Naive B cell (primary cell): Measurements from ENCODE around the gene THADA. TPM values are rescaled to one million over a fixed set of nuclear protein-coding genes. Genes with fewer than 3 reads are reported as not detected.

Experiments
- ATAC-seq, 2 donors: fragments of 150-1000 bp; cut with Tn5 transposase; 2 replicates each; pipeline ENCODE4 v1.10.0; 2021; ENCODE audit warnings: low read depth in 2 of 2, mild to moderate bottlenecking in 2 of 2, moderate library complexity in 2 of 2
- DNase-seq: peaks from one replicate; pipeline ENCODE4 v3.0.0; 2022
- H3K27ac Mint-ChIP-seq, 6 donors: one replicate each; pipeline ENCODE4 v1.8.0; 2020 to 2022; ENCODE audit warnings: mild to moderate bottlenecking in 6 of 6, mixed read lengths in 6 of 6, moderate library complexity in 5 of 6, inconsistent platforms in 2 of 6
- H3K27me3 Mint-ChIP-seq, 3 donors: one replicate each; pipeline ENCODE4 v1.8.0; 2021 to 2022; ENCODE audit warnings: mixed read lengths in 3 of 3, mild to moderate bottlenecking in 1 of 3
- H3K36me3 Mint-ChIP-seq, 2 donors: one replicate each; pipeline ENCODE4 v1.8.0; 2020 to 2022; ENCODE audit warnings: mixed read lengths in 2 of 2, inconsistent platforms in 1 of 2, mild to moderate bottlenecking in 1 of 2
- H3K4me1 Mint-ChIP-seq, 3 donors: one replicate each; pipeline ENCODE4 v1.8.0; 2020 to 2022; ENCODE audit warnings: mixed read lengths in 3 of 3, inconsistent platforms in 1 of 3, mild to moderate bottlenecking in 1 of 3, moderate library complexity in 1 of 3
- H3K4me3 Mint-ChIP-seq, 8 donors: one replicate each; pipeline ENCODE4 v1.8.0; 2020 to 2022; ENCODE audit warnings: mild to moderate bottlenecking in 8 of 8, mixed read lengths in 8 of 8, moderate library complexity in 8 of 8, inconsistent platforms in 2 of 8
- H3K9me3 Mint-ChIP-seq, 7 donors: one replicate each; pipeline ENCODE4 v1.8.0; 2020 to 2022; ENCODE audit warnings: mixed read lengths in 7 of 7, mild to moderate bottlenecking in 5 of 7, inconsistent platforms in 2 of 7, moderate library complexity in 1 of 7
- polyA plus RNA-seq, 6 donors: library from polyadenylated mRNA; unstranded; fragments of 300-500 nt; fragmentation: Illumina TruSeq; gene quantifications; one replicate each; pipeline ENCODE4 v1.2.3, GENCODE V29; 2021; ENCODE audit warnings: low read depth in 6 of 6

Gene THADA
- polyA plus RNA-seq, 6 donors from 2014 or later, result 8.3 to 20.2 (median 13.0) TPM

DNA sequence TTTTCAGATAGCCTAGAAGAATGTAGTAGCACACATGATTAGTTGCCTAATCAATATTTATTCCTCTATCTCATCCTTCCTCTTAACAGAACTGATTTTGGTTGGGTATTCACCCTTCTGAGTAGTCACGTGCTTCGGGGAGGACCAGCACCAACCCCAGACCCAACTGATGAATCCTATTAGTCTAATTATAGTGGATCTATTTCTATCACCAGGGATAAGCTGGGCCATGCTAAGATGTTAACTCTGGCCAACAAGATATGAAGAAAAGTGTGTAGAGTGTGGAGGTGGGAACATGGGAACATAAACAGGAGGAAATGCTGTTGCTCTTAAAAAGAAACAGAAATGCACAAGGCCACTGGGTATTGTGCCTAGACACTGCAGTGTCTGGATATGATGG, 119.9 kb downstream of the THADA start:
- DNase-seq (no peak), ATAC-seq (no peak)
- no peaks in the 10 kb centered on the region for H3K27me3 Mint-ChIP-seq
- H3K36me3 Mint-ChIP-seq, result peaks cover 9 to 15% of the 10 kb centered on the region in 2 donors
- H3K4me3 Mint-ChIP-seq, result no peak overlapping the region
- H3K4me1 Mint-ChIP-seq, result peaks cover 0 to 5% (median 3%) of the 10 kb centered on the region in 3 donors
- no peaks in the 10 kb centered on the region for H3K9me3 Mint-ChIP-seq
- no peak overlapping the region for H3K27ac Mint-ChIP-seq

DNA sequence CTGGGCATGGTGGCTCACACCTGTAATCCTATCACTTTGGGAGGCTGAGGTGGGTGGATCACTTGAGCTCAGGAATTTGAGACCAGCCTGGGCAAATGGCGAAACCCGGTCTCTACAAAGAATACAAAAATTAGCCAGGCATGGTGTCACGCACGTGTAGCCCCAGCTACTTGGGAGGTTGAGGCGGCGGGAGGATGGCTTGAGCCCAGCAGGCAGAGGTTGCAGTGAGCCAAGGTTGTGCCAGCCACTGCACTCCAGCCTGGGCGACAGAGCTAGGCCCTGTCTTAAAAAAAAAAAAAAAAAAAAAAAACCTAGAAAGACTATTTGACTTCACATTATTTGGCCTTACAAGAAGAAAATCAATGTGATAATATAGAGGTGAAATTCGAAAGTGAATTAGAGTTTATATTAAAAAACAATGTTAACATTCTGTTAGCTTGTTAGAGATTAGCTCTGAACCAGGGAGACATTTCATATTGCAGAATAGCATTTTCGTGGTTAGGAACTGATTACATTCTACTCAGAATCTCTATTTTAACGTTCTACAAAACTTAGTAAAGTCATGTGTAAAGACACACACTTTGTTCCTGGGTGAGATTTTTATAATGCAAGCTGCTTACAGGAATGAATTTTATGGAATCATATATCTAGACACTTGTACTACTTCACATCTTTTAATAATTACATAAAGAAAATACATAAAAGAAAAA, 120.5 kb downstream of the THADA start:
- peaks cover 9 to 15% of the 10 kb centered on the region in 2 donors for H3K36me3 Mint-ChIP-seq
- DNase-seq, result no peak
- no peak overlapping the region for H3K27ac Mint-ChIP-seq
- H3K4me3 Mint-ChIP-seq, result no peak overlapping the region
- H3K9me3 Mint-ChIP-seq, result no peaks in the 10 kb centered on the region
- peaks cover 0 to 5% (median 3%) of the 10 kb centered on the region in 3 donors for H3K4me1 Mint-ChIP-seq
- H3K27me3 Mint-ChIP-seq, result no peaks in the 10 kb centered on the region
- no peak for ATAC-seq

DNA sequence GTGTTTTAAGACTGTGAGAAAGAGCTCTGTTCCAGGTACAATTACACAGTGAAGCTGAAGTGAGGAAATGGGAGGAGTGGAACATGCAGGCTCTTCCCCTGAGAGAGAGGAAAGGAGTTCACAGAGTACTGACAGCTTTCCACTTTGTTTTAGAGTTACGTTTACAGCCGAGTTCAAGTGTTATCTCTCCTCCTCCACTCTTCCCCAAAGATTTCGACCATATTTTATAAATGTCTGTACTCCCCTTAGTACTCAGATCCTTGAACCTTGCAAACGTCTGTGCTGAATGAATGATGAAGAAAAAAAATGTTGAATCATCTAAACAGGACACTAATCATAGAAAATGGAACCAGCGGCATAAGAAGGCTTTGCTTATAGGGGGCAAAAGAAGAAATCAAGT, 121.6 kb downstream of the THADA start:
- Mint-ChIP-seq H3K36me3 (peaks cover 9 to 15% of the 10 kb centered on the region in 2 donors), H3K4me3 (no peak overlapping the region), H3K27ac (peak overlapping the region in 3 of 6 donors; percentile 13 to 46 (median 45)), H3K9me3 (no peaks in the 10 kb centered on the region), H3K4me1 (peaks cover 0 to 5% (median 3%) of the 10 kb centered on the region in 3 donors), H3K27me3 (no peaks in the 10 kb centered on the region)
- ATAC-seq (no peak), DNase-seq (no peak)

DNA sequence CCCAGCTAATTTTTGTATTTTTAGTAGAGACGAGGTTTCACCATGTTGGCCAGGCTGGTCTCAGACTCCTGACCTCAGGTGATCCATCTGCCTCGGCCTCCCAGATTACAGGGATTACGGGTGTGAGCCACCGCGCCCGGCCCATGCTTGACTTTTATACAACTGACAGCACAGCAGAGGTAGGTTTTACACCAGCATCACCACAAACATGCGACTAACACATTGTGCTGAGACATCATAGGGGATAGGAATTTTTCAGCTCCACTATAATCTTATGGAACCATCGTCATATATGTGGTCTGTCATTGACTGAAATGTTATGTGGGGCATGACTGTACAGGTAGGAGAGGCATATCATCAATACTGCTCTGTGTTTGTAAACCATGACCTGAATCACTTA, 122.1 kb downstream of the THADA start:
- DNase-seq, result no peak
- no peak overlapping the region for H3K4me3 Mint-ChIP-seq
- ATAC-seq, result no peak
- no peaks in the 10 kb centered on the region for H3K9me3 Mint-ChIP-seq
- H3K36me3 Mint-ChIP-seq, result peaks cover 9 to 15% of the 10 kb centered on the region in 2 donors
- no peaks in the 10 kb centered on the region for H3K27me3 Mint-ChIP-seq
- H3K27ac Mint-ChIP-seq, result peak overlapping the region in 2 of 6 donors; percentile 45 to 67
- peaks cover 0 to 5% (median 3%) of the 10 kb centered on the region in 3 donors for H3K4me1 Mint-ChIP-seq

DNA sequence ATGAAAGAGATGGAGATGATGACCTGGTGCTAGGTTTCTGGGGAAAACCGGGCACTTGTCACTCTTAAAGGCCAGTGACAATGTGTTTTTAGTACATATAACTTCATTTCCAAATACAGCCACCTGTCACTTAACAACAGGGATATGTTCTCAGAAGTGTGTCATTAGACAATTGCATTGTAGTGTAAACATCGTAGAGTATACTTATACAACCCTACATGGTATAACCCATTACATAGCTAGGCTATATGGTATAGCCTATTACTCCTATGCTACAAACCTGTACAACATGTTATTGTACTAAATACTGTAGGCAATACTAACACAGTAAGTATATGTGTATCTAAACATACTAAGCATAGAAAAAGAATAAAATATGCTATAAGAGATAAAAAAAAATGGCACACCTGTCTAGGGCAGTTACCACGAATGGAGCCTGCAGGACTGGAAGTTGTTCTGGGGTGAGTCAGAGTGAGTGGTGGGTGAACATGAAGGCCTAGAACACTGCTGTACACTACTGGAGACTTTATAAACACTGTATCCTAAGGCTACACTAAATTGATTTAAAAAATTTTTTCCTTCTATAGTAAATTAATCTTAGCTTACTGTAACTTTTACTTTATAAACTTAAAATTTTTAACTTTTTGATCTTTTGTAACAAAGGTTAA, 123.2 kb downstream of the THADA start:
- Mint-ChIP-seq H3K27me3 (no peaks in the 10 kb centered on the region), H3K27ac (no peak overlapping the region), H3K9me3 (no peaks in the 10 kb centered on the region), H3K4me1 (peaks cover 0 to 5% (median 3%) of the 10 kb centered on the region in 3 donors), H3K36me3 (peaks cover 9 to 15% of the 10 kb centered on the region in 2 donors), H3K4me3 (no peak overlapping the region)
- no peak for ATAC-seq
- DNase-seq, result no peak

DNA sequence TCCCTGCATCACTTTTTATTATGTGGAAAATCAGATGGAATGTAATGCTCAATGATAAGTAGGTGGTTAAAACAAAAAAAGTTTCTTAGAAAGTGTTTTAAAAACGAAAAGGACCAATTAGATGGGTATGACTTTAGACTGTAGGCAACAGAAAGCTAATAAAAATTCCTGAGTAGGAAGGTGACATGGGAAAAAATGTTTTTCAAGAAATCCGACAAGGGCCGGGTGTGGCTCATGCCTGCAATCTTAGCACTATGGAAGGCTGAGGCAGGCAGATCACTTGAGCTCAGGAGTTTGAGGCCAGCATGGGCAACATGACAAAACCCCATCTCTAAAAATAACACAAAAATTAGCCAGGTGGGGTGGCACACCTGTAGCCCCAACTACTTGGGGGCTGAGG, 126.1 kb downstream of the THADA start:
- H3K27me3 Mint-ChIP-seq, result no peaks in the 10 kb centered on the region
- H3K4me3 Mint-ChIP-seq, result no peak overlapping the region
- ATAC-seq, result no peak
- no peaks in the 10 kb centered on the region for H3K9me3 Mint-ChIP-seq
- no peak overlapping the region for H3K27ac Mint-ChIP-seq
- peaks cover 4 to 17% (median 14%) of the 10 kb centered on the region in 3 donors for H3K4me1 Mint-ChIP-seq
- DNase-seq, result no peak
- peaks cover 18 to 22% of the 10 kb centered on the region in 2 donors for H3K36me3 Mint-ChIP-seq

DNA sequence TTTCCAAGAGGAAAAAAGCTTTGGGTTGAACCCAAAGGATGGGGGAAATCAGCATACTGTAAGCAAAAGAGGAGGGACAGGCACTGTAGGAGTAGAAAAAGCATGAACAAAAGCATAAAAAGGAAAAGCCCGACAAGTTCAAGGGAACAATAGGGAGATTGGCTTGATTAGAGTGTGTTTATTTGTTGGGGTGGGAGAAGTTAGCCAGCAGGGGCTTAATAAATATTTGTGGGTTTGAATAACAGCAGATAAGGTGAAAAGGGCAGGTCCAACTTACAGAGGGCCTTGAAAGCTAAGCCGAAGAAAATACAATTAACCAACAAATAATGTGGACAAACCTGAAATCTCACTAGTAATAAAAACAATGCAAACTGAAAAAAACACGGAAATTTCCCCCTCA, 126.7 kb downstream of the THADA start:
- Mint-ChIP-seq H3K27me3 (no peaks in the 10 kb centered on the region), H3K4me1 (peaks cover 4 to 20% (median 13%) of the 10 kb centered on the region in 3 donors), H3K9me3 (no peaks in the 10 kb centered on the region), H3K36me3 (peaks cover 13 to 16% of the 10 kb centered on the region in 2 donors), H3K4me3 (no peak overlapping the region), H3K27ac (no peak overlapping the region)
- ATAC-seq, result no peak
- DNase-seq, result no peak

DNA sequence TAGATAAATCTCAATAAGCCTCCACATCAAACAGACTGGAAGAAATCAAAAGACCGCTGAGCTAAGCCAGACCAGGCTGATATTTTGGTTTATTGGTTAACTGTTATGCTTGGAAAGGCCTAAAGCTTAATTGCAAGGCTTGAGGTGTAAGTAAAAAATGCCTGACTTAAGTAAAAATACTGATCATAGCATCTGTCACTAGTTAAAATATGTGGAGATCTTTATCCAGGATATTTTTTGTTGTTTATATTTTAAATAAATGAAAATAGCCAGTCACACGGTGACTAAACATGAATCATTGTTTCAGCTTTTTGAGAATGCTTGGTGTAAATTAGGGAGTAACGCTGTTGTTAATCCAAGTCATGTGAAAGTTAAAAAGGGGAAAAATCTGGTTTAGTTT, 127.9 kb downstream of the THADA start:
- no peak overlapping the region for H3K27ac Mint-ChIP-seq
- H3K9me3 Mint-ChIP-seq, result no peaks in the 10 kb centered on the region
- ATAC-seq (no peak), DNase-seq (no peak)
- H3K36me3 Mint-ChIP-seq, result peaks cover 10 to 11% of the 10 kb centered on the region in 2 donors
- peaks cover 4 to 17% (median 9%) of the 10 kb centered on the region in 3 donors for H3K4me1 Mint-ChIP-seq
- no peaks in the 10 kb centered on the region for H3K27me3 Mint-ChIP-seq
- no peak overlapping the region for H3K4me3 Mint-ChIP-seq

DNA sequence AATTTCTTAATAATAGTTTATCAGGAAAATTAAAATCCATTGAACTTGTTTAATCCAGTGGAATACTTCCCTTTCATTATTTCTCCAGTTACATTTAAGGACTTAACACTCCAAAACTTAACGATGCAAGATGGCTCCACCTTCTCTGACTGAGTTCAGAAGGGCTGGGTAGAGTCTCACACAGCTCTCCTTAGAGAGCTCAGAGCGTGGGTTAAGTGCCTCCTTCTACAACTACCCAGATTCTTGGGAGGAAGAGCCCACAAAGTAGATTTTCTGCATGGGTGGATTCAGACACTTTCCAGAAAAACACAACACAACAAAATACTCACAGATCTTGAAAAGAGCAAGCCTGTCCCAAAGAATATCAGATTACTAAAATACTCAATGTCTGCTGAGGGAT, 130.6 kb downstream of the THADA start:
- Mint-ChIP-seq H3K36me3 (peaks cover 10 to 18% of the 10 kb centered on the region in 2 donors), H3K4me1 (peaks cover 21 to 28% (median 28%) of the 10 kb centered on the region in 3 donors), H3K9me3 (no peaks in the 10 kb centered on the region), H3K4me3 (no peak overlapping the region), H3K27me3 (no peaks in the 10 kb centered on the region), H3K27ac (no peak overlapping the region)
- DNase-seq (no peak), ATAC-seq (no peak)

DNA sequence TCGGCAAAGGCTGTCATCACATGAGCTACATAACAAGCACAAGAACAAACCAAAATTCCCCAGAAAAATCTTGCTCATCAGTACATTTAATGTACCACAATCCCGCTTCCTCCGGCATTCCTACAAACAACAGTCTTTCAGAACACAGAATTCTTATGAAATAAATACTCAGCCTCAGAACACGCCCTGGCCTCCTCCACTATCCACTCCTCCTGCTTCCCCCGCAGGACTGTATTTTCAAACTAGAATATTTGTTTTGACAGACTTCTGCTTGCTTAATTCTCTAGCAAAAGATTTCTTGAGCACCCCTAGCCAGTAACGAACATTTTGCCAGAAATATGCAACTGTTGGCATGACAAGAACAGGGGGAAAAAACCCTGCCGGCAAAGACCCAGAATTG, 131.2 kb downstream of the THADA start:
- no peak overlapping the region for H3K27ac Mint-ChIP-seq

DNA sequence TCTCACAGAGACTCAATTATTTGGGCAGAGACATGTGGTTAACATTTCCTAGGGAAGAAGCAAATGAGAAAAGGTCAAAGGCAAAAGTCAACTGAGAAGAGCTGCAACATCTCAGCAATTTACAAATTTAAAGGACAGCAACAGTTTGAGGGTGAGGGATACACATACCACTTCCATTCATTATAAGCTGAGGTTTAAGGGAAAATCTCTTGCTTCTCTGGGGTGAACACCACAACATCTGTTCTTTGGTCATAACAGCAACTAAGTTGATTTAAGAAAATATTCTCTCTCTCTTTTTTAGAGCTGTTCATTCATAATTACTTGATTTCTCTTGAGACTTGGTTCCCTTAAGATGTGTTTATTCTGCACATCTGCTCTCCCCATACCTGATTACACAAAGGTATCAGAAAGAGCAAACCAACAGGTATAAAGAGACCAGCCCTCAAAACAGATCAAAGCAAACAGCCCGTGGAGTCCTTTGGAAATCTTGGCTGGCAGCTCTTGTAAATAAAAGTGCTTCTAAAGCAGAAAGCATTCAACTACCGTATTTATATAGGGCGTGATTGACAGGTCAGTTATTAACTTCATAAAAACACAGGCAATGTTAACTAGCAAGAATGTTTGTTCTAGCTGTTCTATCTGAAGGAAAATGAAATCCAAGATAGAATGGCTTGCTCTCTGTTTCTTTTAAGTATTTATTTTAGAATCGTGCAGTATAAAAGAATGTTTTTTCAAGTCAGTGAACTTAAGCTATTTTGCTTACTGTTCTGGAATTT, 132.8 kb downstream of the THADA start:
- H3K4me1 Mint-ChIP-seq, result peaks cover 26 to 33% (median 28%) of the 10 kb centered on the region in 3 donors
- no peaks in the 10 kb centered on the region for H3K9me3 Mint-ChIP-seq
- H3K4me3 Mint-ChIP-seq, result no peak overlapping the region
- no peak for ATAC-seq
- peaks cover 10 to 25% of the 10 kb centered on the region in 2 donors for H3K36me3 Mint-ChIP-seq
- H3K27me3 Mint-ChIP-seq, result no peaks in the 10 kb centered on the region
- peak overlapping the region in 4 of 6 donors; percentile 5 to 66 (median 29) for H3K27ac Mint-ChIP-seq
- DNase-seq, result no peak

More for the DNA sequence above, 131.2 kb downstream of the THADA start:
- peak overlapping the region in 1 of 8 donors; percentile 4 for H3K4me3 Mint-ChIP-seq
- ATAC-seq (no peak), DNase-seq (no peak)
- H3K4me1 Mint-ChIP-seq, result peaks cover 21 to 28% (median 28%) of the 10 kb centered on the region in 3 donors
- no peaks in the 10 kb centered on the region for H3K9me3 Mint-ChIP-seq
- peaks cover 10 to 18% of the 10 kb centered on the region in 2 donors for H3K36me3 Mint-ChIP-seq
- no peaks in the 10 kb centered on the region for H3K27me3 Mint-ChIP-seq

DNA sequence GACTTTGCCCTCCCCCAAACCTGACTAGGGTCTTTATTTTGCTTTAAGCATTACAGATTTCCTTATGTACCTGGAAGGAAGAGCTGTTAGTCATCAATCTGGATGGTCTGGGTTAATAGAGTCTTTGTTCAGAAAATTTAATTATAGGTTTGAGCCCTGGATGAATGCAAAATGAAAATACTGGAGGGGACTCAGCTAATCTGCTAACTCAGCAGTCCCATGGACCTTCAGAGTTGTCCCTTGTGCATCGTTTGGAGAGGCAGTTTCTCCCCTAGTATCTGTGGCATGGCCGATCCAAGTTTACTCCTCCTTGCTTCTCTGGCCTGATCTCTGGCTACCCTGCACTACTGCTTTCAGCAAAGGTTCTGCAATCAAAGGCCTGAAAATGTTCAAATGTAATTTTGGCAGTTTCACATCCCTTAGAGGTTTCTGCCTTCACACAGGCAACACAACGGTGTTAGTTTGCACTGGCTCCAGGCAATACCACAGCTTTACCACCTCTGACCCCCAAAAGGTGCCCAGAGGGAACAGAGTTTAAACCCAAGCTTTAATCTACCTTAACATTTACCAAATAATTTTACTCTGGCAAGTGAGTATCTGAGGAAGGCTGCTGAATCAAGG, 134.3 kb downstream of the THADA start:
- no peak overlapping the region for H3K4me3 Mint-ChIP-seq
- H3K36me3 Mint-ChIP-seq, result peaks cover 8 to 25% of the 10 kb centered on the region in 2 donors
- H3K4me1 Mint-ChIP-seq, result peaks cover 26 to 33% (median 28%) of the 10 kb centered on the region in 3 donors
- DNase-seq, result no peak
- no peaks in the 10 kb centered on the region for H3K27me3 Mint-ChIP-seq
- peak; percentile 52 to 68 for ATAC-seq
- peak overlapping the region in 3 of 6 donors; percentile 28 to 73 (median 39) for H3K27ac Mint-ChIP-seq
- no peaks in the 10 kb centered on the region for H3K9me3 Mint-ChIP-seq
